H1 (cell line): Measurements from ENCODE around the gene PAIP2. TPM values are rescaled to one million over a fixed set of nuclear protein-coding genes. Genes with fewer than 3 reads are reported as not detected.

Source experiments
- CTCF ChIA-PET: fragments of 300-600 bp; sonication (Branson Sonifier 250); formaldehyde crosslinking; loops from one replicate; lab custom pipeline; 2021; ENCODE audit not compliant: partially characterized antibody; lab: Charles Lee
- POLR2A ChIA-PET: fragments of 300-600 bp; sonication (Branson Sonifier 250); formaldehyde crosslinking; loops from one replicate; lab custom pipeline; 2021; ENCODE audit warnings: inconsistent platforms; ENCODE audit not compliant: partially characterized antibody; lab: Charles Lee
- DNase-seq, 2 experiments: peaks; one replicate each; pipeline versions ENCODE4 v3.0.0 to v3.0.0-alpha.2; 2010 to 2022; ENCODE audit warnings: low spot score in 2 of 2, low read depth in 1 of 2, mixed read lengths in 1 of 2
- FAIRE-seq: peaks from 2 replicates; lab custom pipeline; 2011; peaks lifted over from hg19 to GRCh38; lab: Jason Lieb, UNC
- H2AFZ ChIP-seq: 2 replicates; pipeline ENCODE4 v1.8.1; 2012; ENCODE audit warnings: low read length, inconsistent platforms
- H2AK5ac ChIP-seq: 2 replicates; pipeline ENCODE4 v1.6.1; 2013; ENCODE audit warnings: low read depth, low read length
- H2BK120ac ChIP-seq: replicated peaks from 2 replicates; pipeline ENCODE3; 2013; ENCODE audit warnings: low read depth, low read length, inconsistent platforms
- H2BK12ac ChIP-seq: 2 replicates; pipeline ENCODE4 v1.6.1; 2013; ENCODE audit warnings: low read depth, low read length
- H2BK15ac ChIP-seq: 2 replicates; pipeline ENCODE4 v1.6.1; 2013; ENCODE audit warnings: low read length
- H2BK20ac ChIP-seq: 2 replicates; pipeline ENCODE4 v1.6.1; 2013; ENCODE audit warnings: low read length
- H2BK5ac ChIP-seq: 2 replicates; pipeline ENCODE4 v1.6.1; 2013; ENCODE audit warnings: low read depth, low read length
- H3K14ac ChIP-seq: 2 replicates; pipeline ENCODE4 v1.6.1; 2013; ENCODE audit warnings: inconsistent platforms; ENCODE audit not compliant: insufficient read length
- H3K18ac ChIP-seq: 2 replicates; pipeline ENCODE4 v1.6.1; 2013; ENCODE audit warnings: low read length; ENCODE audit errors: extremely low read depth
- H3K23ac ChIP-seq: 2 replicates; pipeline ENCODE4 v1.6.1; 2013; ENCODE audit warnings: inconsistent platforms; ENCODE audit not compliant: insufficient read length
- H3K23me2 ChIP-seq: 2 replicates; pipeline ENCODE4 v1.6.1; 2013; ENCODE audit warnings: low read depth, low read length
- H3K27ac ChIP-seq: 2 replicates; pipeline ENCODE4 v1.6.1; 2011; ENCODE audit warnings: low read depth, low read length, inconsistent platforms
- H3K27me3 ChIP-seq, 4 experiments: replicated peaks in 1 of 4; 1 replicate in 1 of 4; 2 replicates in 3 of 4; pipeline versions ENCODE4 v1.6.1 to v1.8.1; 2011 to 2013; ENCODE audit warnings: low read length in 3 of 4, mild to moderate bottlenecking in 3 of 4, inconsistent platforms in 2 of 4, mixed read lengths in 2 of 4, moderate library complexity in 1 of 4; ENCODE audit not compliant: control insufficient read depth in 3 of 4, insufficient read depth in 3 of 4; ENCODE audit errors: extremely low read depth in 1 of 4
- H3K36me3 ChIP-seq, 4 experiments: 2 replicates each; pipeline versions ENCODE4 v1.6.1 to v1.8.1; 2011 to 2013; ENCODE audit warnings: mild to moderate bottlenecking in 4 of 4, low read length in 3 of 4, moderate library complexity in 2 of 4, control low read depth in 1 of 4, inconsistent platforms in 1 of 4; ENCODE audit not compliant: insufficient read depth in 4 of 4, control insufficient read depth in 2 of 4
- H3K4ac ChIP-seq: replicated peaks from 2 replicates; pipeline ENCODE3; 2013; ENCODE audit warnings: low read length, low read depth, mixed read lengths, inconsistent platforms; ENCODE audit not compliant: insufficient read length
- H3K4me1 ChIP-seq, 4 experiments: replicated peaks in 1 of 4; 1 replicate in 1 of 4; 2 replicates in 3 of 4; pipeline versions ENCODE4 v1.6.1 to v1.8.1; 2011 to 2013; ENCODE audit warnings: low read length in 3 of 4, inconsistent platforms in 2 of 4, mixed read lengths in 1 of 4; ENCODE audit not compliant: insufficient read depth in 4 of 4, control insufficient read depth in 3 of 4
- H3K4me2 ChIP-seq, 2 experiments: 2 replicates each; pipeline versions ENCODE4 v1.6.1 to v1.8.1; 2011 to 2013; ENCODE audit warnings: low read depth in 2 of 2, low read length in 2 of 2, control low read depth in 1 of 2, inconsistent platforms in 1 of 2, mild to moderate bottlenecking in 1 of 2; ENCODE audit not compliant: insufficient read depth in 1 of 2
- H3K4me3 ChIP-seq, 4 experiments: fragments of 200-600, 300-600 bp in 1 of 4; sonication (generic), shearing (Covaris generic), sonication (Bioruptor Twin) in 1 of 4; 2 replicates each; pipeline versions ENCODE4 v1.5.1 to v1.8.1; 2011 to 2016; ENCODE audit warnings: low read length in 4 of 4, low read depth in 3 of 4, control low read depth in 2 of 4, inconsistent platforms in 2 of 4, mild to moderate bottlenecking in 2 of 4, mixed read lengths in 1 of 4, moderate library complexity in 1 of 4; ENCODE audit not compliant: insufficient read depth in 2 of 4; ENCODE audit errors: extremely low read depth in 1 of 4
- H3K56ac ChIP-seq: replicated peaks from 2 replicates; pipeline ENCODE3; 2013; ENCODE audit warnings: low read depth, mild to moderate bottlenecking, mixed read lengths, low read length, inconsistent platforms; ENCODE audit not compliant: insufficient read length
- H3K79me1 ChIP-seq: 2 replicates; pipeline ENCODE4 v1.6.1; 2013; ENCODE audit warnings: low read depth, low read length, control low read depth
- H3K79me2 ChIP-seq, 2 experiments: 2 replicates each; pipeline versions ENCODE4 v1.6.1 to v1.8.1; 2012 to 2013; ENCODE audit warnings: low read length in 2 of 2, mild to moderate bottlenecking in 2 of 2, inconsistent platforms in 1 of 2; ENCODE audit not compliant: insufficient read depth in 2 of 2, control insufficient read depth in 1 of 2
- H3K9ac ChIP-seq, 4 experiments: replicated peaks in 1 of 4; 1 replicate in 1 of 4; 2 replicates in 3 of 4; pipeline versions ENCODE4 v1.6.1 to v1.8.1; 2011 to 2013; ENCODE audit warnings: low read depth in 3 of 4, low read length in 3 of 4, control low read depth in 2 of 4, mild to moderate bottlenecking in 2 of 4, moderate library complexity in 2 of 4, inconsistent platforms in 1 of 4; ENCODE audit errors: extremely low read depth in 1 of 4
- H3K9me3 ChIP-seq, 2 experiments: 2 replicates each; pipeline versions ENCODE4 v1.6.1 to v1.8.1; 2012 to 2013; ENCODE audit warnings: mild to moderate bottlenecking in 2 of 2, moderate library complexity in 2 of 2, control low read depth in 1 of 2, inconsistent platforms in 1 of 2, low read depth in 1 of 2, low read length in 1 of 2, mixed read lengths in 1 of 2; ENCODE audit not compliant: insufficient read depth in 2 of 2
- H4K20me1 ChIP-seq, 2 experiments: replicated peaks in 1 of 2; 2 replicates each; pipeline versions ENCODE3 to v1.8.1; 2011 to 2013; ENCODE audit warnings: inconsistent platforms in 2 of 2, low read length in 2 of 2, mild to moderate bottlenecking in 1 of 2; ENCODE audit not compliant: insufficient read depth in 2 of 2, control insufficient read depth in 1 of 2
- H4K5ac ChIP-seq: 2 replicates; pipeline ENCODE4 v1.6.1; 2013; ENCODE audit warnings: low read length, low read depth, mixed read lengths, inconsistent platforms; ENCODE audit not compliant: insufficient read length
- H4K8ac ChIP-seq: 2 replicates; pipeline ENCODE4 v1.8.0; 2013; ENCODE audit warnings: mild to moderate bottlenecking, moderate library complexity, low read length, inconsistent platforms; ENCODE audit not compliant: insufficient read depth; ENCODE audit errors: extremely low read depth
- H4K91ac ChIP-seq: replicated peaks from 2 replicates; pipeline ENCODE3; 2013; ENCODE audit warnings: low read length, mixed read lengths, inconsistent platforms; ENCODE audit not compliant: insufficient read length
- BCL11A ChIP-seq, 2 experiments: IDR thresholded peaks; one replicate each; pipeline ENCODE4 v1.6.1; 2011; ENCODE audit warnings: low read depth in 2 of 2, low read length in 2 of 2, mild to moderate bottlenecking in 2 of 2
- CBX5 ChIP-seq: fragments of 300-800, 300-1000 bp; sonication (generic); IDR thresholded peaks from 2 replicates; pipeline ENCODE4 v1.7.1; 2016; ENCODE audit warnings: antibody characterized with exemption, low read length, low read depth
- CBX8 ChIP-seq: fragments of 300-800, 300-1000 bp; sonication (generic); IDR thresholded peaks from 2 replicates; pipeline ENCODE4 v1.7.1; 2016; ENCODE audit warnings: low read depth, low read length, borderline replicate concordance
- CHD2 ChIP-seq: IDR thresholded peaks from 2 replicates; pipeline ENCODE4 v1.6.1; 2012; ENCODE audit warnings: low read length, improper control_type of control experiment
- CTBP2 ChIP-seq: IDR thresholded peaks from 2 replicates; pipeline ENCODE4 v1.7.0; 2011; ENCODE audit warnings: borderline replicate concordance, mild to moderate bottlenecking, moderate library complexity, mixed read lengths, low read length; ENCODE audit not compliant: insufficient read depth, insufficient read length
- GABPA ChIP-seq: IDR thresholded peaks from 2 replicates; pipeline ENCODE4 v1.6.1; 2011; ENCODE audit warnings: mild to moderate bottlenecking, low read length, moderate library complexity, borderline replicate concordance; ENCODE audit not compliant: insufficient read depth
- KDM1A ChIP-seq: fragments of 200-600, 300-600 bp; sonication (generic); IDR thresholded peaks from 2 replicates; pipeline ENCODE4 v1.7.1; 2016; ENCODE audit warnings: mild to moderate bottlenecking, low read length, borderline replicate concordance
- KDM5A ChIP-seq: fragments of 200-600 bp; IDR thresholded peaks from 2 replicates; pipeline ENCODE4 v1.7.1; 2012; ENCODE audit warnings: mild to moderate bottlenecking, low read length, inconsistent platforms, mixed read lengths
- MAX ChIP-seq: IDR thresholded peaks from 2 replicates; pipeline ENCODE4 v1.6.1; 2012; ENCODE audit warnings: inconsistent platforms
- SIN3A ChIP-seq, 2 experiments: IDR thresholded peaks in 1 of 2; conservative IDR thresholded peaks in 1 of 2; 2 replicates each; pipeline ENCODE4 v1.6.1; 2011 to 2012; ENCODE audit warnings: low read length in 2 of 2, improper control_type of control experiment in 1 of 2, low read depth in 1 of 2, mild to moderate bottlenecking in 1 of 2
- SIX5 ChIP-seq: IDR thresholded peaks from 2 replicates; pipeline ENCODE4 v1.6.1; 2011; ENCODE audit warnings: mild to moderate bottlenecking, low read depth, low read length
- TAF1 ChIP-seq: IDR thresholded peaks from 2 replicates; pipeline ENCODE4 v1.6.1; 2011; ENCODE audit warnings: mild to moderate bottlenecking, low read depth, low read length
- USF2 ChIP-seq: IDR thresholded peaks from 2 replicates; pipeline ENCODE4 v1.6.1; 2011; ENCODE audit warnings: low read length, improper control_type of control experiment
- polyA plus RNA-seq, 7 experiments: library from polyadenylated mRNA; depleted of rRNA in 3 of 7; stranded (reverse) in 5 of 7; unstranded in 2 of 7; fragments of >200 nt in 5 of 7; fragments of 200-250 nt in 2 of 7; gene quantifications; 1 replicate in 5 of 7; 2 replicates in 1 of 7; 4 replicates in 1 of 7; pipeline versions ENCODE4 v1.2.1 to v1.2.3, GENCODE V29; 2011 to 2013; ENCODE audit warnings: missing spikeins in 2 of 7, mixed read lengths in 2 of 7
- total RNA-seq: library from RNA; stranded (reverse); fragmentation: NEBNext Ultra II Directional; extraction: Animal tissue kit (Norgen Biotek cat#: 25700); gene quantifications from 2 replicates; pipeline ENCODE4 v1.2.1, GENCODE V29; 2021

Gene PAIP2
- total and polyA plus RNA-seq, 2 of the 8 experiments (the other 6 are each of a cell fraction or from before 2014, with no cell fraction given), result 87.6 to 162 TPM

- Histone ChIP-seq H3K4me1 (no peaks in the 10 kb centered on the region), H4K5ac (no peak overlapping the region), H3K23ac (no peak overlapping the region), H2AFZ (no peak overlapping the region), H3K18ac (no peak overlapping the region), H3K36me3 (peaks cover 0 to under 1% (median under 1%) of the 10 kb centered on the region in 4 experiments; a peak in 3 of 8 replicates), H3K23me2 (no peaks in the 10 kb centered on the region), H3K4me3 (no peak overlapping the region), H3K27me3 (no peaks in the 10 kb centered on the region), H4K20me1 (peaks cover 8 to 10% of the 10 kb centered on the region in 2 experiments), H3K27ac (no peak overlapping the region), H3K4ac (no peak overlapping the region), H2BK15ac (no peak overlapping the region), H3K14ac (no peak overlapping the region), H2BK120ac (no peak overlapping the region), H3K79me2 (peaks cover 22 to 91% of the 10 kb centered on the region in 2 experiments), H3K9ac (no peak overlapping the region), H3K4me2 (no peak overlapping the region), H3K79me1 (peaks cover 8% of the 10 kb centered on the region; the same call in 1 of the 2 replicates), H4K8ac (no peak overlapping the region), H3K9me3 (no peaks in the 10 kb centered on the region), H2AK5ac (no peak overlapping the region), H2BK5ac (no peak overlapping the region), H3K56ac (no peak overlapping the region), H2BK12ac (no peak overlapping the region), H2BK20ac (no peak overlapping the region), H4K91ac (no peak overlapping the region)
- FAIRE-seq, result no peak
- CTCF ChIA-PET, result interaction anchor here (1.2 to 2.5 kb wide), 3 partner anchors 10 to 16 kb away, joined by 3 to 12 read pairs (median 6); partner anchors contain the start of gene PAIP2
- no peak for DNase-seq
- POLR2A ChIA-PET, result interaction anchor here (1.0 to 3.7 kb wide), 8 partner anchors 9 to 64 kb away, joined by 3 to 20 read pairs (median 6); partner anchors contain the start of genes MATR3 and PAIP2
- TF ChIP-seq BCL11A (IDR thresholded peaks at IDR 0.05; ENCODE audit: low read depth in 2 of 2, low read length in 2 of 2) (no peak), CBX8 (no peak), USF2 (no peak), SIX5 (no peak), CHD2 (no peak), GABPA (no peak), MAX (no peak), TAF1 (no peak), KDM5A (no peak), CBX5 (no peak), KDM1A (no peak), CTBP2 (no peak), SIN3A (conservative IDR thresholded peaks at IDR 0.05 in 1 of 2, IDR thresholded peaks at IDR 0.05 in 1 of 2; ENCODE audit: low read depth in 1 of 2, low read length in 2 of 2) (no peak)
Measured at GRCh38 chr5:139358064-139358463, 16.4 kb downstream of the PAIP2 start.
